Right lobe of liver (tissue), 6 donors: ENCODE results near the gene GGNBP2. TPM values are rescaled to one million over a fixed set of nuclear protein-coding genes. Genes with fewer than 3 reads are reported as not detected.

Experiments
- ATAC-seq, 4 donors: fragments of 200-7000 bp; cut with Tn5 transposase; one replicate each; pipeline ENCODE4 v1.9.1; 2020; ENCODE audit warnings: mild to moderate bottlenecking in 4 of 4, moderate library complexity in 4 of 4
- DNase-seq, 3 donors: peaks; one replicate each; pipeline ENCODE4 v3.0.0-alpha.2; 2020
- H3K27ac ChIP-seq, 3 donors: fragments of 200-600 bp; one replicate each; pipeline ENCODE4 v1.8.0; 2022
- H3K27me3 ChIP-seq, 2 donors: fragments of 200-600 bp; one replicate each; pipeline ENCODE4 v1.8.0; 2022
- H3K36me3 ChIP-seq, 4 donors: fragments of 200-600 bp; sonication (generic) in 1 of 4; one replicate each; pipeline versions ENCODE4 v1.5.1 to v1.8.0; 2017 to 2022; ENCODE audit warnings: control low read depth in 1 of 4
- H3K4me1 ChIP-seq, 4 donors: fragments of 200-600 bp; sonication (generic) in 1 of 4; one replicate each; pipeline versions ENCODE4 v1.5.1 to v1.8.0; 2017 to 2022; ENCODE audit warnings: control low read depth in 1 of 4
- H3K4me3 ChIP-seq, 3 donors: fragments of 200-600 bp; one replicate each; pipeline ENCODE4 v1.8.0; 2022
- H3K9me3 ChIP-seq, 4 donors: fragments of 200-600 bp; sonication (generic) in 1 of 4; one replicate each; pipeline versions ENCODE4 v1.5.1 to v1.8.0; 2017 to 2022; ENCODE audit warnings: control low read depth in 1 of 4
- POLR2A ChIP-seq: fragments of 450-650 bp; IDR thresholded peaks from one replicate; pipeline ENCODE4 v1.6.1; 2017; ENCODE audit warnings: antibody characterized with exemption, mild to moderate bottlenecking
- WGBS: methylation state at CpG from one replicate; pipeline ENCODE4 v1.1.6; 2018; ENCODE audit warnings: low coverage, low lambda C conversion rate; ENCODE audit not compliant: insufficient coverage; ENCODE audit errors: missing lambda C conversion rate; 5-methylcytosine and 5-hydroxymethylcytosine counted together
- intact Hi-C, 2 donors: fragments of 100-400 bp; cut with DNase I; formaldehyde crosslinking; loops; one replicate each; pipeline versions ENCODE4 v1.11.2 to v1.14.1; 2022
- total RNA-seq, 6 experiments: library from RNA; depleted of rRNA in 2 of 6; stranded (reverse); fragments of >200 nt in 2 of 6; fragmentation: NEBNext Ultra II Directional in 3 of 6; extraction: Animal tissue kit (Norgen Biotek cat#: 25700) in 3 of 6; gene quantifications; one replicate each; pipeline versions ENCODE4 v1.1.0 to v1.2.4, GENCODE V29; 2016 to 2023
- TF ChIP-seq, protein P1 (sequence below), 4 donors: fragments of 200-600 bp in 3 of 4; fragments of 450-650 bp in 1 of 4; IDR thresholded peaks; one replicate each; pipeline versions ENCODE4 v1.5.1 to v1.8.0; 2016 to 2022; ENCODE audit warnings: antibody characterized with exemption in 4 of 4, mild to moderate bottlenecking in 2 of 4
- donor health status: DM: no; HTN: yes; CAD: no.
- donor health status: DM: no; HTN: no; CAD: no.
- donor health status: DM: no; HTN: no; CAD: no.
- donor health status: DM: no; HTN: yes; CAD: no.
- donor health status: DM: no; HTN: yes; CAD: no.

GGNBP2 gene
- total RNA-seq, 6 experiments from 2014 or later, result 24.3 to 39.6 (median 35.3) TPM

DNA sequence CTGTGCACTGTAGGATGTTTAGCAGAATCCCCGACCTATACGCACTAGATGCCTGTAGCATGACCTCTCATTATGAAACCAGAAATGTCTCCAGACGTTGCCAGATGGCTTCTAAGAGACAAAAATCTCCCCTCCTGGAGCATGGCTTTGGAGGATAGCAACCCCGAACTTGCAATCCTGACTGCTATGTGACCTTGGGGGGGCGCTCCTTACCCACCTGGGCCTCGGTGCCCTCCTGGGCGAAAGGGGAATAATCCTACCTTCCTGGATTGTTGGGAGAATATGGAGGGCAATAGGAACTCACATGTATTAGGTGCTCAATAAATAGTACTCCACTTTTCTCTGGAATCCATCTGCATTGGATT is 64.8 kb downstream of the GGNBP2 start:
- 83% methylated on average over 3 of the region's 7 CpGs for WGBS

GRCh38 chr17:36610474-36610873 is 65.8 kb downstream of the GGNBP2 start:
- no peak for DNase-seq
- intact Hi-C loops, result no loop called here
- 86% methylated on average over 5 of the region's 6 CpGs for WGBS

More for the DNA sequence above, 64.8 kb downstream of the GGNBP2 start:
- no peaks in the 10 kb centered on the region for H3K36me3 ChIP-seq
- no peak overlapping the region for H3K4me3 ChIP-seq
- no peak for DNase-seq
- TF ChIP-seq, protein P1, sequence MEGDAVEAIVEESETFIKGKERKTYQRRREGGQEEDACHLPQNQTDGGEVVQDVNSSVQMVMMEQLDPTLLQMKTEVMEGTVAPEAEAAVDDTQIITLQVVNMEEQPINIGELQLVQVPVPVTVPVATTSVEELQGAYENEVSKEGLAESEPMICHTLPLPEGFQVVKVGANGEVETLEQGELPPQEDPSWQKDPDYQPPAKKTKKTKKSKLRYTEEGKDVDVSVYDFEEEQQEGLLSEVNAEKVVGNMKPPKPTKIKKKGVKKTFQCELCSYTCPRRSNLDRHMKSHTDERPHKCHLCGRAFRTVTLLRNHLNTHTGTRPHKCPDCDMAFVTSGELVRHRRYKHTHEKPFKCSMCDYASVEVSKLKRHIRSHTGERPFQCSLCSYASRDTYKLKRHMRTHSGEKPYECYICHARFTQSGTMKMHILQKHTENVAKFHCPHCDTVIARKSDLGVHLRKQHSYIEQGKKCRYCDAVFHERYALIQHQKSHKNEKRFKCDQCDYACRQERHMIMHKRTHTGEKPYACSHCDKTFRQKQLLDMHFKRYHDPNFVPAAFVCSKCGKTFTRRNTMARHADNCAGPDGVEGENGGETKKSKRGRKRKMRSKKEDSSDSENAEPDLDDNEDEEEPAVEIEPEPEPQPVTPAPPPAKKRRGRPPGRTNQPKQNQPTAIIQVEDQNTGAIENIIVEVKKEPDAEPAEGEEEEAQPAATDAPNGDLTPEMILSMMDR (IDR thresholded peaks at IDR 0.05), result no peak
- no peak for TF ChIP-seq POLR2A
- no peak for ATAC-seq
- H3K27ac ChIP-seq, result no peak overlapping the region
- H3K9me3 ChIP-seq, result no peaks in the 10 kb centered on the region
- no peaks in the 10 kb centered on the region for H3K27me3 ChIP-seq
- no peaks in the 10 kb centered on the region for H3K4me1 ChIP-seq
- intact Hi-C loops, result no loop called here

DNA sequence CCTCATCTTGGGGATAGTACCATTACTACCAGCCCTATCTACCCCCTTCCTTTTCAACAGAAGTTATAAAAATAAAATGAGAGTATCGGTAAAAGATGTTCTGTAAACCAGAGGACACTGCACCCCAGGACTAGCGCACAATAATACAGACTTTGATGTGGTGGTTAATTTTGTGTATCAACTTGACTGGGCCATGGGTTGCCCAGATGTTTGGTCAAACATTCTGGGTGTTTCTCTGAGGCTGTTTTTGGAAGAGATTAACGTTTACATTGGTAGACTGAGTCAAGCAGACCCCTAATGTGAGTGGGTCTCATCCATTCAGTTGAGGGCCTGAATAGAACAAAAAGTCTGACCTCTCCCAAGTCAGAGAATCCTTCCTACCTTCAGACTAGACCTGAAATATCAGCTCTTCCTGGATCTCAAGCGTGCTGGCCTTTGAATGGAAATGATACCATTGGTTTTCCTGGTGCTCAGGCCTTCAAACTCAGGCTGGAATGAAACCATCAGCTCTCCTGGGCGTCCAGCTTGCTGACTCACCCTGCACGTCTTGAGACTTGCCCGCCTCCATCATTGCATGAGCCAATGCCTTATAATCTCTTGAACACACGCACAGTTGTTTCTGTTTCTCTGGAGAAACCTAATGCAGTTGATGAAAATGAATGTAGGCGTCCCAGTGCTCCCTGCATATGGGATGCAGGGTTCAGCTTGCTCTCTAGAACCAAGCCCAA is 66.8 kb downstream of the GGNBP2 start:
- Histone ChIP-seq H3K36me3 (no peaks in the 10 kb centered on the region), H3K27ac (no peak overlapping the region), H3K9me3 (no peaks in the 10 kb centered on the region), H3K4me1 (no peaks in the 10 kb centered on the region), H3K4me3 (no peak overlapping the region), H3K27me3 (no peaks in the 10 kb centered on the region)
- DNase-seq (no peak), ATAC-seq (no peak)
- intact Hi-C loops, result no loop called here
- 95% methylated on average over 8 of the region's 9 CpGs for WGBS
- no peak for TF ChIP-seq POLR2A
- TF ChIP-seq, protein P1 (IDR thresholded peaks at IDR 0.05), result no peak

More at GRCh38 chr17:36610474-36610873, 65.8 kb downstream of the GGNBP2 start:
- ATAC-seq, result no peak
- TF ChIP-seq, protein P1 (IDR thresholded peaks at IDR 0.05), result no peak
- H3K4me1 ChIP-seq, result no peaks in the 10 kb centered on the region
- H3K27me3 ChIP-seq, result no peaks in the 10 kb centered on the region
- no peak overlapping the region for H3K27ac ChIP-seq
- no peaks in the 10 kb centered on the region for H3K9me3 ChIP-seq
- H3K4me3 ChIP-seq, result no peak overlapping the region
- H3K36me3 ChIP-seq, result no peaks in the 10 kb centered on the region

GRCh38 chr17:36612323-36612722 is 67.6 kb downstream of the GGNBP2 start:
- Histone ChIP-seq H3K27me3 (no peaks in the 10 kb centered on the region), H3K27ac (no peak overlapping the region), H3K36me3 (no peaks in the 10 kb centered on the region), H3K4me3 (no peak overlapping the region), H3K4me1 (no peaks in the 10 kb centered on the region), H3K9me3 (no peaks in the 10 kb centered on the region)
- DNase-seq (no peak), ATAC-seq (no peak)
- intact Hi-C loops, result no loop called here
- no peak for TF ChIP-seq POLR2A
- TF ChIP-seq, protein P1 (IDR thresholded peaks at IDR 0.05), result no peak
- no CpG with 5 or more reads among the region's 3 CpGs for WGBS
